HEK293 (cell line): Measurements from ENCODE around the gene USP1.

Experiments
- CTCF ChIA-PET: fragments of 350-600 bp; formaldehyde crosslinking; extraction: SDS; loops from one replicate; lab custom pipeline; 2021; ENCODE audit warnings: antibody characterized with exemption; lab: Yijun Ruan, JAX
- POLR2A ChIA-PET: fragments of 300-600 bp; formaldehyde crosslinking; extraction: SDS; loops from one replicate; lab custom pipeline; 2020; ENCODE audit warnings: antibody characterized with exemption, inconsistent platforms; lab: Yijun Ruan, JAX
- H3K27ac ChIP-seq: fragments of 200-500 bp; sonication (Bioruptor generic); 2 replicates; pipeline ENCODE4 v1.5.1; 2014; ENCODE audit warnings: low read depth, low read length, control low read depth, inconsistent platforms; ENCODE audit errors: extremely low read depth
- H3K36me3 ChIP-seq, 2 experiments: fragments of 200-500 bp in 1 of 2; sonication (Bioruptor generic) in 1 of 2; 1 replicate in 1 of 2; 2 replicates in 1 of 2; pipeline ENCODE4 v1.5.1; 2014 to 2017; ENCODE audit warnings: inconsistent platforms in 2 of 2, low read length in 2 of 2; ENCODE audit not compliant: control insufficient read depth in 2 of 2, insufficient read depth in 1 of 2
- H3K4me1 ChIP-seq: fragments of 200-500 bp; sonication (Bioruptor generic); 2 replicates; pipeline ENCODE4 v1.5.1; 2014; ENCODE audit warnings: mild to moderate bottlenecking, low read length, inconsistent platforms; ENCODE audit not compliant: control insufficient read depth, insufficient read depth
- H3K4me3 ChIP-seq: 2 replicates; pipeline ENCODE4 v1.5.1; 2011; ENCODE audit warnings: low read depth, mild to moderate bottlenecking, control low read depth, low read length, moderate library complexity
- H3K9me3 ChIP-seq: fragments of 200-500 bp; sonication (Bioruptor generic); 2 replicates; pipeline ENCODE4 v1.5.1; 2014; ENCODE audit warnings: low read depth, low read length, inconsistent platforms; ENCODE audit not compliant: control insufficient read depth, insufficient read depth
- GFI1B ChIP-seq: fragments of 450-650 bp; formaldehyde crosslinking; IDR thresholded peaks from 2 replicates; pipeline ENCODE4 v1.5.1; 2016; ENCODE audit warnings: missing biosample characterization, missing genetic modification characterization
- GLIS1 ChIP-seq: fragments of 450-650 bp; formaldehyde crosslinking; IDR thresholded peaks from 2 replicates; pipeline ENCODE4 v1.5.1; 2016; ENCODE audit warnings: missing biosample characterization, missing genetic modification characterization
- HIC1 ChIP-seq: fragments of 450-650 bp; formaldehyde crosslinking; IDR thresholded peaks from 2 replicates; pipeline ENCODE4 v1.5.1; 2016; ENCODE audit warnings: missing biosample characterization, missing genetic modification characterization
- MYNN ChIP-seq: fragments of 450-650 bp; formaldehyde crosslinking; IDR thresholded peaks from 2 replicates; pipeline ENCODE4 v1.5.1; 2016; ENCODE audit warnings: missing biosample characterization, missing genetic modification characterization, borderline replicate concordance
- PRDM1 ChIP-seq: fragments of 450-650 bp; formaldehyde crosslinking; IDR thresholded peaks from 2 replicates; pipeline ENCODE4; 2016; ENCODE audit warnings: missing biosample characterization, missing genetic modification characterization
- YY2 ChIP-seq: fragments of 450-650 bp; formaldehyde crosslinking; IDR thresholded peaks from 2 replicates; pipeline ENCODE4 v1.5.1; 2016; ENCODE audit warnings: missing biosample characterization, missing genetic modification characterization
- ZBTB26 ChIP-seq: fragments of 450-650 bp; formaldehyde crosslinking; optimal IDR thresholded peaks from 2 replicates; pipeline ENCODE3; 2016; ENCODE audit warnings: missing biosample characterization, mild to moderate bottlenecking, missing genetic modification characterization
- ZIC2 ChIP-seq: fragments of 450-650 bp; formaldehyde crosslinking; IDR thresholded peaks from 2 replicates; pipeline ENCODE4 v1.5.1; 2016; ENCODE audit warnings: missing biosample characterization, missing genetic modification characterization
- ZNF214 ChIP-seq: fragments of 450-650 bp; formaldehyde crosslinking; IDR thresholded peaks from 2 replicates; pipeline ENCODE4 v1.5.1; 2017; ENCODE audit warnings: missing biosample characterization, mild to moderate bottlenecking, missing genetic modification characterization, borderline replicate concordance
- ZNF221 ChIP-seq: fragments of 450-650 bp; formaldehyde crosslinking; IDR thresholded peaks from 2 replicates; pipeline ENCODE4 v1.5.1; 2017; ENCODE audit warnings: missing biosample characterization, missing genetic modification characterization, borderline replicate concordance
- ZNF24 ChIP-seq: fragments of 450-650 bp; formaldehyde crosslinking; IDR thresholded peaks from 2 replicates; pipeline ENCODE4 v1.5.1; 2016; ENCODE audit warnings: missing biosample characterization, missing genetic modification characterization
- ZNF280D ChIP-seq: fragments of 450-650 bp; formaldehyde crosslinking; IDR thresholded peaks from 2 replicates; pipeline ENCODE4 v1.5.1; 2016; ENCODE audit warnings: missing biosample characterization, missing genetic modification characterization
- ZNF324 ChIP-seq: fragments of 450-650 bp; formaldehyde crosslinking; IDR thresholded peaks from 2 replicates; pipeline ENCODE4 v1.5.1; 2016; ENCODE audit warnings: missing biosample characterization, missing genetic modification characterization
- ZNF404 ChIP-seq: fragments of 450-650 bp; formaldehyde crosslinking; IDR thresholded peaks from 2 replicates; pipeline ENCODE4 v1.5.1; 2017; ENCODE audit warnings: missing biosample characterization, missing genetic modification characterization
- ZNF596 ChIP-seq: fragments of 450-650 bp; IDR thresholded peaks from 2 replicates; pipeline ENCODE4 v1.5.0; 2018; ENCODE audit warnings: missing biosample characterization, mild to moderate bottlenecking, missing genetic modification characterization, moderate library complexity
- ZNF670 ChIP-seq: fragments of 450-650 bp; formaldehyde crosslinking; IDR thresholded peaks from 2 replicates; pipeline ENCODE4 v1.5.1; 2016; ENCODE audit warnings: missing biosample characterization, missing genetic modification characterization, low read depth
- ZNF677 ChIP-seq: fragments of 450-650 bp; IDR thresholded peaks from 2 replicates; pipeline ENCODE4 v1.5.0; 2018; ENCODE audit warnings: missing biosample characterization, mild to moderate bottlenecking, missing genetic modification characterization, moderate library complexity
- ZNF76 ChIP-seq: fragments of 450-650 bp; formaldehyde crosslinking; IDR thresholded peaks from 2 replicates; pipeline ENCODE4; 2016; ENCODE audit warnings: low read depth, missing biosample characterization, missing genetic modification characterization, borderline replicate concordance
- TF ChIP-seq, protein P1 (sequence below): fragments of 450-650 bp; formaldehyde crosslinking; IDR thresholded peaks from 2 replicates; pipeline ENCODE4 v1.5.1; 2017; ENCODE audit warnings: missing biosample characterization, missing genetic modification characterization

USP1 gene

GRCh38 chr1:62405247-62405646, 31.6 kb upstream of the USP1 start:
- no peak overlapping the region for H3K4me3 ChIP-seq
- no peak overlapping the region for H3K27ac ChIP-seq
- 0 out of 2 replicates have a peak, but pooled peaks cover 4% of the 10 kb centered on the region for H3K4me1 ChIP-seq
- no peaks in the 10 kb centered on the region for H3K9me3 ChIP-seq
- CTCF ChIA-PET = interaction anchor here (1.3 to 9.4 kb wide), 7 partner anchors 8 to 230 kb away, joined by 3 to 91 read pairs (median 10); no protein-coding TSS in a partner anchor
- TF ChIP-seq ZNF324 (tag by site-specific recombination) (no peak), ZBTB26 (no peak), ZNF677 (tag by site-specific recombination) (no peak)
- TF ChIP-seq, protein P1, sequence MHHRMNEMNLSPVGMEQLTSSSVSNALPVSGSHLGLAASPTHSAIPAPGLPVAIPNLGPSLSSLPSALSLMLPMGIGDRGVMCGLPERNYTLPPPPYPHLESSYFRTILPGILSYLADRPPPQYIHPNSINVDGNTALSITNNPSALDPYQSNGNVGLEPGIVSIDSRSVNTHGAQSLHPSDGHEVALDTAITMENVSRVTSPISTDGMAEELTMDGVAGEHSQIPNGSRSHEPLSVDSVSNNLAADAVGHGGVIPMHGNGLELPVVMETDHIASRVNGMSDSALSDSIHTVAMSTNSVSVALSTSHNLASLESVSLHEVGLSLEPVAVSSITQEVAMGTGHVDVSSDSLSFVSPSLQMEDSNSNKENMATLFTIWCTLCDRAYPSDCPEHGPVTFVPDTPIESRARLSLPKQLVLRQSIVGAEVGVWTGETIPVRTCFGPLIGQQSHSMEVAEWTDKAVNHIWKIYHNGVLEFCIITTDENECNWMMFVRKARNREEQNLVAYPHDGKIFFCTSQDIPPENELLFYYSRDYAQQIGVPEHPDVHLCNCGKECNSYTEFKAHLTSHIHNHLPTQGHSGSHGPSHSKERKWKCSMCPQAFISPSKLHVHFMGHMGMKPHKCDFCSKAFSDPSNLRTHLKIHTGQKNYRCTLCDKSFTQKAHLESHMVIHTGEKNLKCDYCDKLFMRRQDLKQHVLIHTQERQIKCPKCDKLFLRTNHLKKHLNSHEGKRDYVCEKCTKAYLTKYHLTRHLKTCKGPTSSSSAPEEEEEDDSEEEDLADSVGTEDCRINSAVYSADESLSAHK (tag by site-specific recombination) = no peak
- no peaks in the 10 kb centered on the region for H3K36me3 ChIP-seq
- POLR2A ChIA-PET = interaction anchor here (1.0 kb wide), 1 partner anchor 30 kb away, joined by 3 read pairs; no protein-coding TSS in a partner anchor

DNA sequence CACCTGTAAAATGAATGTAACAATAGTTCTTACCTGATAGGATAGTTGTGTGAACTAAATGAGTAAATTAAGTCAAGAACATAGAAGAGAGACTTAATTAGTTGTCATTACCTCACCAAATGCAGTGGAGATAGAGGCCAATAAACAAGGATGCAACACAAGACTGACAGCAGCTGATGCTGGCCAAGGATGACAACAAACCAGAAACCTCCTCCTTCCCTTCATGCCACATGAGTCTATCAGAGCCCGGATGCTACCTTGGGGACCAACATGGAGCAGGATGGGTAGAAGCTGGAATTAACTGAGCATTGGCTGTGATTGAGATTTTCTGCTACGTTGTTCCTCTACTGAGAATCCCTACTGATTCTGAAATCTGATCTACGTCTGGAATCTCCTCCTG, 30.3 kb upstream of the USP1 start:
- Histone ChIP-seq H3K4me1 (no peaks in the 10 kb centered on the region), H3K9me3 (no peaks in the 10 kb centered on the region), H3K27ac (no peak overlapping the region), H3K4me3 (no peak overlapping the region), H3K36me3 (no peaks in the 10 kb centered on the region)
- TF ChIP-seq ZNF24 (tag by site-specific recombination) = no peak
- TF ChIP-seq MYNN (tag by site-specific recombination) = no peak
- TF ChIP-seq ZNF76 (tag by site-specific recombination) = no peak
- TF ChIP-seq HIC1 (tag by site-specific recombination) = no peak
- TF ChIP-seq GFI1B = no peak
- TF ChIP-seq YY2 (tag by site-specific recombination) = no peak
- no peak for TF ChIP-seq ZNF596
- TF ChIP-seq ZNF404 (tag by site-specific recombination) = no peak
- TF ChIP-seq ZNF670 (tag by site-specific recombination) = no peak
- no peak for TF ChIP-seq ZNF214
- TF ChIP-seq PRDM1 = no peak
- TF ChIP-seq ZNF221 (tag by site-specific recombination) = no peak
- no peak for TF ChIP-seq ZIC2 (tag by site-specific recombination)
- TF ChIP-seq ZNF280D (tag by site-specific recombination) = no peak
- no peak for TF ChIP-seq GLIS1 (tag by site-specific recombination)
- POLR2A ChIA-PET = no interaction called here
- CTCF ChIA-PET = interaction anchor here (0.5 to 9.4 kb wide), 15 partner anchors 9 to 324 kb away, joined by 3 to 91 read pairs (median 4); no protein-coding TSS in a partner anchor
